ENCODE data around the gene GTF3C2. TPM values are rescaled to one million over a fixed set of nuclear protein-coding genes. Genes with fewer than 3 reads are reported as not detected.

GTF3C2 gene
- total and polyA plus RNA-seq, 9 of the 15 experiments (the other 6 are each of a cell fraction or from before 2014, with no cell fraction given), result 35.5 to 96.8 (median 53.0) TPM

GRCh38 chr2:27380626-27381545 is 24.3 kb upstream of the GTF3C2 start, which contains the start of gene ZNF513 (continued):
- TF ChIP-seq ZNF740 (CRISPR knock-in tag; IDR thresholded peaks at IDR 0.05) (no peak), ZNF740 (tag; IDR thresholded peaks at IDR 0.05) (no peak), POLR3G (IDR thresholded peaks at IDR 0.05; ENCODE audit: extremely low read depth, insufficient read length, insufficient replicate concordance) (no peak), THRB (CRISPR knock-in tag; conservative IDR thresholded peaks at IDR 0.05) (0 out of 2 replicates have a peak, but pooled peaks have one; percentile 10), STAT5B (CRISPR knock-in tag; IDR thresholded peaks at IDR 0.05) (no peak), ID3 (CRISPR knock-in tag; IDR thresholded peaks at IDR 0.05) (no peak), ID3 (tag; IDR thresholded peaks at IDR 0.05) (peak; percentile 58; the same call in 1 of the 2 replicates), ZNF449 (CRISPR knock-in tag; IDR thresholded peaks at IDR 0.05) (no peak), ETV1 (tag; conservative IDR thresholded peaks at IDR 0.05; ENCODE audit: low read depth) (peak; percentile 58; the same call in 1 of the 2 replicates), ARID3A (IDR thresholded peaks at IDR 0.05; ENCODE audit: borderline replicate concordance, low read depth, low read length) (no peak), EWSR1 (IDR thresholded peaks at IDR 0.05; ENCODE audit: borderline replicate concordance, low read depth, partially characterized antibody) (no peak), ZNF511 (CRISPR knock-in tag; IDR thresholded peaks at IDR 0.05) (no peak; the same call in 1 of the 2 replicates), TARDBP (IDR thresholded peaks at IDR 0.05) (peak; percentile 90; the same call in 1 of the 2 replicates), SOX6 (IDR thresholded peaks at IDR 0.05) (no peak), TAF9B (IDR thresholded peaks at IDR 0.05; ENCODE audit: partially characterized antibody) (no peak), NFIX (CRISPR knock-in tag; IDR thresholded peaks at IDR 0.05; ENCODE audit: low read depth) (no peak), ZNF174 (CRISPR knock-in tag; IDR thresholded peaks at IDR 0.05) (no peak), ZFPM2 (CRISPR knock-in tag; IDR thresholded peaks at IDR 0.05) (no peak), CBX5 (IDR thresholded peaks at IDR 0.05; ENCODE audit: borderline replicate concordance, low read depth) (no peak), ZNF165 (CRISPR knock-in tag; IDR thresholded peaks at IDR 0.05; ENCODE audit: borderline replicate concordance) (0 out of 2 replicates have a peak, but pooled peaks have one; percentile 23), NCOR1 (IDR thresholded peaks at IDR 0.05) (no peak)
